ENCODE data around the gene SIN3A.
"Not testable (repeated sequence)": the region's sequence is repeated elsewhere in the genome, so short reads cannot be mapped to it uniquely, and the experiment has no call there.

Gene SIN3A

DNA sequence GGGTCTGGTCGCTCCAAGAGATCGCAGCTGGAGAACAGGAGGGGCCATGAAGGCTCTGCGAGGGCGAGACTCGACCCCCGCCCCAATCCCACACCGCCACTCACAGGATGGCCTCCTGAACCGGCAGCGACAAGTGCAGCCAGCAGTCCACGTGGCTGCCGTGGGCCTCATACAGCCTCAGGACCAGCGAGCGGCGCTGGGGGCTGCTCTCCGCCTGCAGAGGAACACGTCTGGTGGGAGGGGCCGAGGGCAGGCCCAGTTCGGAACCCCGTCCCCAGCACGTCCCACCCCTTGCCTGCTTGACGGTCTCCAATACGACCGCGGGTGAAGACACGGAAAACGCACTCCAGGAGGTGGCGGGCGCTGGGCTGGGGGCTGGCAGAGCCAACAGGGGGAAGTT lies 95.5 kb downstream of the SIN3A start:
- no peak for ATAC-seq
- DNase-seq, result no peak

DNA sequence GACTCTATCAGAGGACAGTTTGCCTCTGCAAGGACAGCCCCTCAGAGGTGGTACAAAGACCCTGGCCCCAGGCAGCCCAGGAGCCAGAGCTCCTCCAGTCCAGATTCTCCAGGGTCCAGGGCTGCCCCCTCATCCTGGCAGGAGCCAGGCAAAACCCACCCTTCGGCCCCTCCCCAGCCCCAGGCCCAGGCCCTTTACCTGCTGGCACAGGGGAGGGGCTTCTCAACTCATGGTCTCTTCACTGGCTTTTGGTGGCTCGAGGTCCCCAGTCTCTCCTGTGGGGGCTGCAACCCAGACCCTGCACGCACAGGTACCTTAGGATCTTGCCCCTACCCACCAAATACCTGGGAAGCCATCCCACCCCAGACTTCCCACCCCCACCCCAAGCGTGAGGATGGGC lies 96.1 kb downstream of the SIN3A start:
- ATAC-seq (no peak), DNase-seq (no peak)

DNA sequence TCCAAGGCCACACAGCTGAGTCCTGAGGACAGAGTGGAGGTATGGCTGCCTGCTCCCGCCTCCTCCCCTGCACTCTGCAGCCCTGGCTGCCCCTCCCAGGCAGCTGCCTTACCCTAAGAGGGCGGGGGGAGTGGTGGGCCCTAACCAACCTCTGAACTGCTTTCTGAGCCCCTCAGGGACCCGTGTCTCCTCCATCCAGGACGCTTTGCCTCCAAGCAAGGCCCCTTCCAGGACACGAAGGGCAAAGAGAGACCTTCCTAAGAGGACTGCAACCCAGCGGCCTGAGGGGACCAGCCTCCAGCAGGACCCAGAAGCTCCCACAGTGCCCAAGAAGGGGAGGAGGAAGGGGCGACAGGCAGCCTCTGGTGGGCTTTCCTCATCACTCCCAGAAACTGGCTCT lies 97.0 kb downstream of the SIN3A start:
- DNase-seq (no peak), ATAC-seq (no peak)

DNA sequence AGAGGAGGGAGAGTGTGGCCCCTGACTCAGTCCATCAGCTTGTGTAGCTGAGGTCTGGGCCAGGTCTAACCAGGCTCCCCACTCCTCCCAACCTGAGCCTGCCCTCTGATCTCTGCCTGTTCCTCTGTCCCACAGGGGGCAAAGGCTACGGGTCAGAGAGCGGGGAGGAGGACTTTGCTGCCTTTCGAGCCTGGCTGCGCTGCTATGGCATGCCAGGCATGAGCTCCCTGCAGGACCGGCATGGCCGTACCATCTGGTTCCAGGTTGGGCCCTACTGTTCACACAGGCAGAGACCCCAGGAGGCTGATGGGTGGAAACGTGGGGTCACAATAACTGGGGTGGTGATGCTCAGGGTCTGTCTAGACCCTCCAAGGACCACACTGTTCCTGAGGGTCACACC lies 97.9 kb downstream of the SIN3A start:
- no peak for ATAC-seq
- DNase-seq, result no peak

DNA sequence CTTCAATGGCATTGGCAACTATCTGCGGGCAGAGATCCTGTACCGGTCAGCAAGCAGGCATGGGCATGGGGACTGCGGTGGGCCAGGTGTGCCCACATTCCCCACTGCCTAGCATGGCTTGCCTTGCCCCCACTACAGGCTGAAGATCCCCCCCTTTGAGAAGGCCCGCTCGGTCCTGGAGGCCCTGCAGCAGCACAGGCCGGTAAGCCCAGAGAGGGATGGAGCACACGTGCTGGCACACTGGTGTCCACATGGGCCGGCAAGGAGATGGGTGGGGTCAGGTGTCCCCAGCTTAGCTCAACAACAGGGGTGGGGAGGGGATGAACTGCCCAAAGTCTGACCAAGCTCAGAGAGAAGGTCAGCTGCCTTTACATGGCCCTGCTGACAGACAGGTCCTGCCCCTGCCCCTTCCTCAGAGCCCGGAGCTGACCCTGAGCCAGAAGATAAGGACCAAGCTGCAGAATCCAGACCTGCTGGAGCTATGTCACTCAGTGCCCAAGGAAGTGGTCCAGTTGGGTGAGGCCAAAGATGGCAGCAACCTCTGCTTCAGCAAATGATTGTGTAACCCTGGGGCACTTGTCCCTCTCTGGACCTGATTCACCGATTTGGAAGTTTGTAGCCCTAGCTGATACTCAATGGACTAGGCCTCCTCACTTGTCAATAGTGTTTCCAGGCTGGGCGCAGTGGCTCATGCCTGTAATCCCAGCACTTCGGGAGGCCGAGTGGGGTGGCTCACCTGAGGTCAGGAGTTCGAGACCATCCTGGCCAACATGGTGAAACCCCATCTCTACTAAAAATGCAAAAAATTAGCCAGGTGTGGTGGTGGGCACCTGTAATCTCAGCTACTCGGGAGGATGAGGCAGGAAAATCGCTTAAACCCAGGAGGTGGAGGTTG lies 99.1 kb downstream of the SIN3A start:
- DNase-seq (no peak), ATAC-seq (no peak)

DNA sequence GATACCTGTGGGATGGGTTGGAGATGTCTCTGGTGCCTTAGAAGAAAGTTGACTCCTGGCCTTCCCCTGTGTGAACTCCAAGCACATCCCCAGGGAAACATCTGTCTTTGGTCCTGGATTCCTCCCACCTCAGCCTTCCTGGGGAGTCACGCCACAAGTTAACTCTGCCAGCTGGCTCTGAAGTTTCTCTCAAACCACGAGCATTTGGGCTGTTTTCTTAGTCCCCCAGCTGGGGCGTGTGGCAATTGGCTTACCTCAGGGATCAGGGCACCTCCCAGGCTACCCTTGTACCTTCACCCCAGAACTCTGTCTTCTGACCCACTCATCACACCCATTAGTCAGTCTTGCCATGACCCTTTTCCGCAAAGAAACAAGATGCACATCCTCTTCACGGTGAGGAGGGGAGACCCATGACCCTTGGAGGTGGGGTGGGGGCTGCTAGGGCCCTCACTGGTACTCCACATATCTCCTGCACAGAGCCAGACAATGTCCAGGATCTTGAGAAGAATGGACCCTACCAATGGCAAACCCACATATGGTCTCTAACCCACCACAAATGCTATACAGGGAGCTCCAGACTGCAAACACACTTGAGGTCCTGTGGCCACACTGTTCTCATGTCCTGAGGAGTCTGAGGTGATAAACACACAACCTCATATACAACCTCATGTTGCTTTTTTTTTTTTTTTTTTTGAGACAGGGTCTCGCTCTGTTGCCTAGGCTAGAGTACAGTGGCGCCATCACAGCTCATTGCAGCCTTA lies 100.7 kb downstream of the SIN3A start:
- DNase-seq (no peak), ATAC-seq (no peak)

DNA sequence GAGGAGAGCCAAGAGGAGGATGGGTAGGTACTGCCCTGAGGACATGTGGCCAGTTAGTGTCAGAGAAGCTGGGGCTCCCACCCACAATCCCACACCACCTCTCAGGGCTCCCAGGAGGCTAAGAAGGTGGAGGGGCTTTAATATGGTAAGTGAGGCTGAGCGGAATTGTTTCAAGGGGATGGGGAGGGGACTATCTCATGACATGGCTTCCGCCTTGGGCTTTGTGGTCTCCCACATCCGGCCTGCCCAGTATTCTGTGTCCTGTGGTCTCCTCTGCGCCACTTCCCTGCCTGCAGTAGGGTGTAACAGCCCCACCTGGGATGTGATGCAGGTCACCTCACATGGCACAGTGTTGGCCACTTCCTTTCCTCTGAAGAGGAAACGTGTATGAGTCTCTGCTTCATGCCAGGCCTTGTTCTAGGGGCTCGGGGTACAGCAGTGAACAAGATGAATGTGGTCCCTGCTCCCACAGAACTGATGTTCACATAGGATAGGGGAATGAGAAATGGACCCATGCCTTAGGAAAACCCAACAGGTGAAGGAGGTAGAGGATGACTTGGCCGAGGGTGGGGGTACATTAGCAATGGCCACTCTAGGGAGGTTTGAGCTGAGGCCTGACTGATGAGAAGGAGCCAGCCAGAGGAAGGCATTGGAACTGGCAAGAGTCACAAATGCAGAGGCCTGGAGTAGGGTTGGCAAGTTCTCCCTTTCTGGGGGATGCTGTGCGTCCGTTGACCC lies 101.5 kb downstream of the SIN3A start:
- DNase-seq (peak; percentile 85), ATAC-seq (peak; percentile 82)

DNA sequence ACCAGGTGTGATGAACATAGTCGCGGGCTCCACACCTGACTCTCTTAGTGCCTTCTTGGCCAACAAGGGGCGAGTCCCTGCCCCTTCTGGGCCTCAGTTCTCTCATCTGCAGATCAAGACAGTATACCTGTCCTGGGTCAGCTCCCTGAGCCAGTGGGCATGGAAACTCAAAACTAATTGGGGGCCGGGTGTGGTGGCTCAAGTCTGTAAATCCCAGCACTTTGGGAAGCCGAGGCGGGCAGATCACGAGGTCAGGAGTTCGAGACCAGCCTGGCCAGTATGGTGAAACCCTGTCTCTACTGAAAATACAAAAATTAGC lies 102.2 kb downstream of the SIN3A start:
- not testable (repeated sequence) for DNase-seq, ATAC-seq

DNA sequence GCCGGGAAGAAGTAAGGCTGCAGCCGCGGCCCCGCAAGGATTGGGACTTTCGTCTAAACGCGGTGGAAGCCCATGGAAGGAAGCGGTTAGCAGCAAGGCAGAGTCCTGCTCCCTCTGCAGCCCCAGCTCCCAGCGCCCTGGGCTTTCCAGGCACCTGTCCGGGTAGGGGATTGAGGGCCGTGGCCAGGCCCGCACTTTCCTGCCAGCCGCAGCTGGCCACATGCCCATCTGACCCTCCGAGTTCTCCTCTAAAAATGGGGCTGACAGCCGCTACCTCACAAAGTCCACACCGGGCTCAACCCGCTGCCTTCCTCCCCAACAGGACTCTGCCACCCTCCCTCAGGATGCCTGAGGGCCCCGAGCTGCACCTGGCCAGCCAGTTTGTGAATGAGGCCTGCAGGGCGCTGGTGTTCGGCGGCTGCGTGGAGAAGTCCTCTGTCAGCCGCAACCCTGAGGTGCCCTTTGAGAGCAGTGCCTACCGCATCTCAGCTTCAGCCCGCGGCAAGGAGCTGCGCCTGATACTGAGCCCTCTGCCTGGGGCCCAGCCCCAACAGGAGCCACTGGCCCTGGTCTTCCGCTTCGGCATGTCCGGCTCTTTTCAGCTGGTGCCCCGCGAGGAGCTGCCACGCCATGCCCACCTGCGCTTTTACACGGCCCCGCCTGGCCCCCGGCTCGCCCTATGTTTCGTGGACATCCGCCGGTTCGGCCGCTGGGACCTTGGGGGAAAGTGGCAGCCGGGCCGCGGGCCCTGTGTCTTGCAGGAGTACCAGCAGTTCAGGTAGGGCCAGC lies 102.7 kb downstream of the SIN3A start:
- ATAC-seq (no peak), DNase-seq (no peak)

DNA sequence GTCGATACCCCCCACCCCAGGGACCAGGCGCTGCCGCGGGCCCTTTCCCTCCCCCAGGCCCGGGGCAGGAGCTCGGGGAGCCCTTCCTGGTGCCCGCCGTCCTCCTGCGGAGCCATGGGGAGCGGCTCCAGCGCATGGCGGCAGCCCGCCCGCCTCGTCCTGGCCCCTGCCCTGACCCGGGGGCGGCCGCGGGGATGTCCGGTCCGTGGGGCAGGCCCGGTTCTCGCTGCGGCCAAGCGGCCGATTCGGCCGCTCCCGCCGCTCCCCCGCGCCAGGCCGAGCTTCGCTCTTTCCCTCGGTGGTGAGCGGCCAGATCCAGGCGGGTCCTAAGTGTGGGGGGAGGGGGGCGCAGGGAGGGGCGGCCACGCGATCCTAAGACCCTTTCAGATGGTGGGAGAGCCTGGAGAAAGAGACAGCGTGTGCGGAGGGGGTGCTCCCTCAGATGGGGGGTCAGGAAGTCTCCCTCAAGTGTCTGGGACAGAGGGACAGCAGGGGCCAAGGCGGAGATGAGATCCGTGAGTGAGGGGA lies 103.4 kb downstream of the SIN3A start:
- no peak for ATAC-seq

DNA sequence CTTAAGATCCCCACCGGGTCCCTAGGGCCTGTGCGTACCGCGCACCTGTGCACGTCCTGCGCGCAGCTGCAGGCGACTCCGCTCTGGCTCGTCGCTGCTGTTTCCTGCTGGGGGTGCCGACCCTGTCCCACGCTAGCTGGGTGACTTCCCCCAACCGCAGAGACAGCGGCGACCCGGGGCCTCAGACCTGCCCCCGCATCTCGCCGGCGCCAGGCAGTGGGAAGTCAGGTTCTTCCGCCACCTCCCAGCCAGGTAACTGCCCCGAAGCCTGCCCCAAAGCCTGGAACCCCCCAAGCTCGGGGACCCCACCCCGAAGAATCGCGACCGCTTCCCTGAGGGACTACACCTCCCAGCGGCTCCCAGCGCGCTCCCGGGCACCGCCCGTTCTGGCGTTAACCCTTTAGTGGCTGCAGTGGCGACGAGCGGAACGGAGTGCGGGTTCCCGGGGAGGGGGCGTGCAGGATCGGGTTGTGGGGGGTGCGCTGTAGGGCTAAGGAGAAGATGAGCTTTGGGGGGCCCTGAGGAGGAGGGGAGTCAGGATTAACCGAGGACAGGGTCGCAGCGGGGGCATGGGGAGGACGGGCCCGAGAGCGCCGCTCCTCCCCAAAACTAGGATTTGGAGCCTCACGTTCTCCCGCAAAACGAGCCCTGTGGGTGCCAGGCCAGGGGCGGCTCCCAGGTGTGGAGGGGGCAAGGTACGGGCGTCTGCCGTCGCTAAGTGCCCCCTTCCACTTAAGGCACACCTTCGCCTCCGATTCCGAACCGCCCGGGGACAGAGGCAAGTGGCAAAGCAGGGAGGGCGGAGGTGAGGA lies 104.1 kb downstream of the SIN3A start:
- DNase-seq (peak; percentile 62), ATAC-seq (peak; percentile 45)

More for the DNA sequence above, 103.4 kb downstream of the SIN3A start:
- DNase-seq, result no peak

DNA sequence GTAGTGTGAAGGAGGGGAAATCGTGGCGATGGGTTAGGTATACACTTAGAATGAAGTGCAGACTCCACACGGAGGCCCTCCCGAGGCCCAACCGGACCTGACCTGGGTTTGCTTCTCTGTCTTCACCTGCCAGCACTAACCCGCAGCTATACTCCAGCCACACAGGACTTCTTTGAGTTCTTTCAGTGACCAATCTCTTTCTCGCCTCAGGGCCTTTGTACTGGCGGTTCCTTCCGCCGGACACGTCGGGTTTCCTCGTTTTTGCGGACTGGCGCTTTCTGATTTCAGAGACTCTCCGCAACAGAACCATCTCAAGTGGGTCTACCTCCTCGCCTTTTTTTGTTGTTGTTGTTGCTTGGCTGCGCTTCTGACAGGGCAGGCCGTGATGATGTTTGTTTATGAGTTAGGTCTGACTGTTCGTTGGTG lies 104.7 kb downstream of the SIN3A start, which contains the start of gene NEIL1:
Gene NEIL1 (plus strand): TSS at position 244 of the 426 bp plus-strand sequence. CDS start 1,867 bp downstream, outside the sequence.
- DNase-seq, result no peak
- no peak for ATAC-seq

DNA sequence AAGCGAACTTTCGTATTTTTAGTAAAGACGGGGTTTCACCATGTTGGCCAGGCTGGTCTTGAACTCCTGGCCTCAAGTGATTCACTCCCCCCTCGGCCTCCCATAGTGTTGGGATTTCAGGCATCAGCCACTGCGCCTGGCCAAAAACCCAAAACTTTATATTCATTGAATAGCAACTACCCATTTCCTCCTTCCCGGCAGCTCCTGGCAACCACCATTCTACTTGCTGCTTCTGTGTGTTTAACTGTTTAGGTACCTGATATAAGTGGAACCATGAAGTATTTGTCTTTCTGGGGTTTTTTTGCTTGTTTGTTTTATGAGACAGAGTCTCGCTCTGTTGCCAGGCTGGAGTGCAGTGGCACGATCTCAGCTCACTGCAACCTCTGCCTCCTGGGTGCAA lies 107.5 kb downstream of the SIN3A start:
- DNase-seq, ATAC-seq: not testable (repeated sequence)

DNA sequence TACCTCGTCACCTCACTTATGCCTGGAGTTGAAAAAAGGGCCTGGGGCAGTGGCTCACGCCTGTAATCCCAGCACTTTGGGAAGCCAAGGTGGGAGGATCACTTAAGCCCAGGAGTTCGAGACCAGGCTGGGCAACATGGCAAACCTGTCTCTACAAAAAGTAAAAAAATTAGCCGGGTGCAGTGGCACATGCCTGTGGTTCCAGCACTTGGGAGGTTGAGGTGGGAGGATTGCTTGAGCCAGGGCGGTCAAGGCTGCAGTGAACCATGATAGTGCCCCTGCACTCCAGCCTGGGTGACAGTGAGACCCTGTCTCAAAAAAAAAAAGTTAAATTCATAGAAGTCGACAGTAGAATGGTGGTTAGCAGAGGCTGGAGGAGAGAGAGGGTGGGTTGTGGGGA lies 109.3 kb downstream of the SIN3A start:
- no peak for DNase-seq
- ATAC-seq, result no peak

DNA sequence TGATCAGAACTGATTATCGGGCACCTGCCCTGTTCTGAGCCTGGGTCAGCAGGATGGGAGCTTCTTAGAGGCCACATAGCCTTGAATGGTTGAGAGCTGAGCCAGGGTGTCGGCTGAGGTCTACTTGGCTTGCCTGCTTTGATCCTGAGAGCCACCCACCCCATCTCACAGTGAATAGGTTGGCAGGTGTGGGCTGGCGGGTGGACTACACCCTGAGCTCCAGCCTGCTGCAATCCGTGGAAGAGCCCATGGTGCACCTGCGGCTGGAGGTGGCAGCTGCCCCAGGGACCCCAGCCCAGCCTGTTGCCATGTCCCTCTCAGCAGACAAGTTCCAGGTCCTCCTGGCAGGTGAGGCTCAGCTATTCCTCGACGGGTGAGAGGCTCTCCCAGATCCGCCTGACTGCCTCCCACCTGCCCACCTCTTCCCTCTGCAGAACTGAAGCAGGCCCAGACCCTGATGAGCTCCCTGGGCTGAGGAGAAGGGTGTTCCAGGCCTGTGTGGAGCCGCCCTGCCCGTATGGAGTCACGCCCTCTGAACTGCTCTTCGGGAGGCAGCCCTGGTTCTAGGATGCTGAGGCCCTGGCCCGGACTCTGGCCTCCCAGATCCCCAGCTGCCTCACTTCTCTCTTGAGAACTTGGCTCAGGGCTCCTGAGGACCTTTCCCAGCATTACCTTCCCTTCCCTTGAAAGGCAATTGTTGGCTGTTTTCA lies 111.8 kb downstream of the SIN3A start:
- no peak for DNase-seq
- ATAC-seq, result no peak

DNA sequence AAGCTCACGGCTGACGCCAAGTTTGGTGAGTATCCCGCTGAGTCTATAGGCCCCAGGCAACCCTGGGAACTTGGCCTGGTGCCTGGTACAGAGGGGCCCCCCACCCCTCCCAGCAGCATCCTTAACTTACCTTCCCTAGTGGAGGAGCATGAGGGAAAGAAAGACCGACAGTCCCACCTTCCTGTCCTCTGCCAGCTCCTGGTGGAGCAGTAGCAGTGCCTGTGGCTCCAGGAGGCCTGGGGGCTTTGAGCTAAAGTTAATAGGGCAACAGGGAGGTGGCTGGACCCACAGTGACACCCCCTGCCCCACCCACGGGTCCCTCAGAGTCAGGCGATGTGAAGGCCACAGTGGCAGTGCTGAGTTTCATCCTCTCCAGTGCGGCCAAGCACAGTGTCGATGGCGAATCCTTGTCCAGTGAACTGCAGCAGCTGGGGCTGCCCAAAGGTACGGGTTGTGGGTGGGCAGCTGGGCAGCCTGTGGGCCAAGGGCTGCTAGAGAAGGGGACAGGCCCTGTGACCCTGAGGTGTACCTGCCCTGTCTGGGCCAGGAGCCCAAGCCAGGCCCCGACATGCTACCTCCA lies 112.7 kb downstream of the SIN3A start:
- no peak for ATAC-seq
- no peak for DNase-seq

DNA sequence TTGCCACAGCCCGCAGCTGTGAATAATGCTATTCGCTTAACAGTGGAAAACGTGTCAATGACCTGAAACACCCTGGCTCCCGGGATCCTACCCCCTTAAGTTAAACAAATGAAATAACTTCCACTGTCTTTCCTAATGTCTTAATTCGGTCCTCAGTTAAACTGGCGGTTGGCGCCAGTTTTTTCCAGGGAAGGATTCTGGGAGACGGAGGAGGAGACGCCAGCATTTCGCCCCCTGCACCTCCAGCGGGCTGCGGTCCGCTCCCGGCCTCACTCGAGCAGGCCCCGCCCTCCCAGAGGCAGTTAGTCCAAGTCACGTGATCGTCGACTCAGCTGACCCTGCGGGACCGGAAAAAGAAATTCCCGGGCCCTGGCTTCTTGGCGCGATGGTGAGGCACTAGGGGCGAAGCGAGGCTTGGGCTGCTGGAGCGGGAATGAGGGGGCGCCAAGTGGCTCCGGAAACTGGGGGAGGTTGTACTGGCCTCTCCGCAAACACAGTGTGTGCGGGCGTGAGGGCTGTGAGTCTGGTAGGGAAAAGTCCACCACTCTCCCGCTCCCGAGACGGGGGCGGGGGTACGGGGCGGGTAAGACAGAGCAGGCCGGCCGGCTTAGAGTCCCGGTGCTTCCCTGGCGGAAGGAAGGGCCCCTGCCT lies 115.7 kb downstream of the SIN3A start, which contains the start of gene COMMD4:
Gene COMMD4 (plus strand): TSS at position 359 of the 651 bp plus-strand sequence. CDS start 27 bp downstream, at position 386.
- ATAC-seq, result peak; percentile 78
- DNase-seq, result peak; percentile 90

DNA sequence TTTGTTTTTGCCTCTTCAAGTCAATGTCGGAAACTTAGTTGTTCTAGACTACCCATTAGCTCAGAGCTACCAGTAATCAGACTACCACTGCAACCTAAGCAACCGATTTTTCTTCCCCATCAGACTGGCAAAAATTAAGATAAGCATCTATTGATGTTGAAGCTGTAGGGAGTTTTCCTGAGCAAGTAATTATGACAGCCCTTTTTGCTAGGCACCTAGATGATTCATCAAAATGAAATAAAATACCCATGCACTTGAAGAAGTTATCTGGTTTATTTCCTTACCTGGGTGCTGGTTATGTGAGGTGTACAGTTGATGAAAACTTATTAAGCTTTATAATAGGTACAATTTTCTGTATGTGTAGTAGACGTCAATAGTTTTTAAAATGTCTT lies 116.2 kb downstream of the SIN3A start:
- ATAC-seq, result no peak

More for the DNA sequence above, 116.2 kb downstream of the SIN3A start:
- no peak for DNase-seq

All from stimulated activated naive CD8-positive, alpha-beta T cell treated with anti-CD3 and anti-CD28 coated beads, Interleukin-15, Interleukin-2, amounts not matched to agents 100 U/mL and 50 U/mL, for 24 hours (primary cell).